HL-60 (cell line): Measurements from ENCODE around the gene TXNDC12.

Experiments
- POLR2AphosphoS5 ChIP-seq: IDR thresholded peaks from 2 replicates; pipeline ENCODE4 v1.6.1; 2012; ENCODE audit warnings: low read depth
- SPI1 ChIP-seq: IDR thresholded peaks from 2 replicates; pipeline ENCODE4 v1.6.1; 2012; ENCODE audit warnings: low read depth, mild to moderate bottlenecking, borderline replicate concordance
- TF ChIP-seq, protein P1 (sequence below): IDR thresholded peaks from one replicate; pipeline ENCODE4 v1.5.1; 2011; ENCODE audit warnings: low read length, control low read depth, inconsistent platforms; ENCODE audit not compliant: insufficient read depth

- TF ChIP-seq, protein P1, sequence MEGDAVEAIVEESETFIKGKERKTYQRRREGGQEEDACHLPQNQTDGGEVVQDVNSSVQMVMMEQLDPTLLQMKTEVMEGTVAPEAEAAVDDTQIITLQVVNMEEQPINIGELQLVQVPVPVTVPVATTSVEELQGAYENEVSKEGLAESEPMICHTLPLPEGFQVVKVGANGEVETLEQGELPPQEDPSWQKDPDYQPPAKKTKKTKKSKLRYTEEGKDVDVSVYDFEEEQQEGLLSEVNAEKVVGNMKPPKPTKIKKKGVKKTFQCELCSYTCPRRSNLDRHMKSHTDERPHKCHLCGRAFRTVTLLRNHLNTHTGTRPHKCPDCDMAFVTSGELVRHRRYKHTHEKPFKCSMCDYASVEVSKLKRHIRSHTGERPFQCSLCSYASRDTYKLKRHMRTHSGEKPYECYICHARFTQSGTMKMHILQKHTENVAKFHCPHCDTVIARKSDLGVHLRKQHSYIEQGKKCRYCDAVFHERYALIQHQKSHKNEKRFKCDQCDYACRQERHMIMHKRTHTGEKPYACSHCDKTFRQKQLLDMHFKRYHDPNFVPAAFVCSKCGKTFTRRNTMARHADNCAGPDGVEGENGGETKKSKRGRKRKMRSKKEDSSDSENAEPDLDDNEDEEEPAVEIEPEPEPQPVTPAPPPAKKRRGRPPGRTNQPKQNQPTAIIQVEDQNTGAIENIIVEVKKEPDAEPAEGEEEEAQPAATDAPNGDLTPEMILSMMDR: no peak
- TF ChIP-seq POLR2AphosphoS5 (no peak), SPI1 (no peak)
These were observed 41.2 kb upstream of the TXNDC12 start for GRCh38 chr1:52096216-52096615.
